Lower lobe of right lung (tissue), 2 donors: ENCODE measurements around the gene RBFOX2. TPM values are rescaled to one million over a fixed set of nuclear protein-coding genes. Genes with fewer than 3 reads are reported as not detected.

Experiments used
- ATAC-seq, 2 donors: fragments of 200-7000 bp; cut with Tn5 transposase; one replicate each; pipeline ENCODE4 v1.9.1; 2020 to 2022; ENCODE audit warnings: mild to moderate bottlenecking in 2 of 2, moderate library complexity in 2 of 2
- DNase-seq: peaks from one replicate; pipeline ENCODE4 v3.0.0-alpha.2; 2020
- H3K27ac ChIP-seq: fragments of 200-600 bp; one replicate; pipeline ENCODE4 v1.8.0; 2022
- H3K27me3 ChIP-seq: fragments of 200-600 bp; one replicate; pipeline ENCODE4 v1.8.0; 2022; ENCODE audit warnings: low read depth
- H3K36me3 ChIP-seq: fragments of 200-600 bp; one replicate; pipeline ENCODE4 v1.8.0; 2022; ENCODE audit warnings: mild to moderate bottlenecking
- H3K4me1 ChIP-seq: fragments of 200-600 bp; one replicate; pipeline ENCODE4 v1.8.0; 2022
- H3K4me3 ChIP-seq: fragments of 200-600 bp; one replicate; pipeline ENCODE4 v1.8.0; 2022; ENCODE audit warnings: mild to moderate bottlenecking
- H3K9me3 ChIP-seq: fragments of 200-600 bp; one replicate; pipeline ENCODE4 v1.8.0; 2022
- intact Hi-C: fragments of 100-400 bp; cut with DNase I; formaldehyde crosslinking; loops from one replicate; pipeline ENCODE4 v1.11.0; 2022
- total RNA-seq: library from RNA; stranded (reverse); fragmentation: NEBNext Ultra II Directional; extraction: Animal tissue kit (Norgen Biotek cat#: 25700); gene quantifications from one replicate; pipeline ENCODE4 v1.2.1, GENCODE V29; 2021
- TF ChIP-seq, protein P1 (sequence below): fragments of 200-600 bp; IDR thresholded peaks from one replicate; pipeline ENCODE4 v1.8.0; 2022; ENCODE audit warnings: antibody characterized with exemption, mild to moderate bottlenecking
- donor health status: DM: no; HTN: yes; CAD: no; lungs with severe emphysema.

RBFOX2 gene
- total RNA-seq, 1 donor from 2014 or later = 50.1 TPM

DNA sequence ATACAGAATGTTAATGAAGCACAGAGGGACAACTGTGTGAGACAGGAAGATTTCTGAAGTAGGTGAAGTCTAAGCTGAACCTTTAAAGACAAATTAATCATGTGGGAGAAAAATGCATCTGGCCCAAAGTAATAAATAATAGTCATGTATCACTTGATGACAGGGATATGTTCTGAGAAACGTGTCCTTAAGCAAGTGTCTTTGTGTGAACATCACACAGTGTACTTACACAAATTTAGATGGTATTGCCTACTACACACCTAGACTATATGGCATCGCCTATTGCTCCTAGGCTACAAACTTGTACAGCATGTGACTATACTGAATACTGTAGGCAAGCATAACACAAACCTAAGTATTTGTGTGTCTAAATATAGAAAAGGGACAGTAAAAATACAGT lies 198.3 kb downstream of the RBFOX2 start:
- no peaks in the 10 kb centered on the region for H3K9me3 ChIP-seq
- no peaks in the 10 kb centered on the region for H3K27me3 ChIP-seq
- no peak overlapping the region for H3K4me3 ChIP-seq
- peaks cover 22% of the 10 kb centered on the region for H3K4me1 ChIP-seq
- H3K36me3 ChIP-seq = no peaks in the 10 kb centered on the region
- intact Hi-C loops = no loop called here
- DNase-seq (no peak), ATAC-seq (no peak)
- no peak overlapping the region for H3K27ac ChIP-seq
- TF ChIP-seq, protein P1, sequence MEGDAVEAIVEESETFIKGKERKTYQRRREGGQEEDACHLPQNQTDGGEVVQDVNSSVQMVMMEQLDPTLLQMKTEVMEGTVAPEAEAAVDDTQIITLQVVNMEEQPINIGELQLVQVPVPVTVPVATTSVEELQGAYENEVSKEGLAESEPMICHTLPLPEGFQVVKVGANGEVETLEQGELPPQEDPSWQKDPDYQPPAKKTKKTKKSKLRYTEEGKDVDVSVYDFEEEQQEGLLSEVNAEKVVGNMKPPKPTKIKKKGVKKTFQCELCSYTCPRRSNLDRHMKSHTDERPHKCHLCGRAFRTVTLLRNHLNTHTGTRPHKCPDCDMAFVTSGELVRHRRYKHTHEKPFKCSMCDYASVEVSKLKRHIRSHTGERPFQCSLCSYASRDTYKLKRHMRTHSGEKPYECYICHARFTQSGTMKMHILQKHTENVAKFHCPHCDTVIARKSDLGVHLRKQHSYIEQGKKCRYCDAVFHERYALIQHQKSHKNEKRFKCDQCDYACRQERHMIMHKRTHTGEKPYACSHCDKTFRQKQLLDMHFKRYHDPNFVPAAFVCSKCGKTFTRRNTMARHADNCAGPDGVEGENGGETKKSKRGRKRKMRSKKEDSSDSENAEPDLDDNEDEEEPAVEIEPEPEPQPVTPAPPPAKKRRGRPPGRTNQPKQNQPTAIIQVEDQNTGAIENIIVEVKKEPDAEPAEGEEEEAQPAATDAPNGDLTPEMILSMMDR = no peak

DNA sequence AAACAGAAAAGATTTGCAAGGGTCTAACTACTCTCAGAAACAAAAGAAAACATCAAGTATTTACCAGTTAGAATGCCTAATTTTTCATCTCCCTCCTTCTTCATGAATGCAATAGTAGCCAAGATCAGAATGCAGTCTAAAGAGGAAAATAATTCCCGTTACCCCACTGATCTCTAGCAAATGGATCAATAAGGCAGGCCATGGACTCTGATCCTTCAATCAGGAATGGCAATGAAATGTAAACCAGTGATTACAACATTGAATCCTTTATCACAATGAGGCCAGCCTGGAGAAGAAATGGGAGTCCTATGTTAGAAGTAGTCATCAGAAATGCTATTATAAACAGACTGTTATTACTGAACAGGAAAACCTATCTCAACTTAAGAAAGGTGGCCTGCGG lies 204.4 kb downstream of the RBFOX2 start:
- ATAC-seq = no peak
- Histone ChIP-seq H3K27me3 (no peaks in the 10 kb centered on the region), H3K9me3 (no peaks in the 10 kb centered on the region), H3K4me1 (peaks cover 6% of the 10 kb centered on the region), H3K27ac (no peak overlapping the region), H3K36me3 (no peaks in the 10 kb centered on the region), H3K4me3 (no peak overlapping the region)
- intact Hi-C loops = no loop called here
- TF ChIP-seq, protein P1 = no peak
- no peak for DNase-seq

DNA sequence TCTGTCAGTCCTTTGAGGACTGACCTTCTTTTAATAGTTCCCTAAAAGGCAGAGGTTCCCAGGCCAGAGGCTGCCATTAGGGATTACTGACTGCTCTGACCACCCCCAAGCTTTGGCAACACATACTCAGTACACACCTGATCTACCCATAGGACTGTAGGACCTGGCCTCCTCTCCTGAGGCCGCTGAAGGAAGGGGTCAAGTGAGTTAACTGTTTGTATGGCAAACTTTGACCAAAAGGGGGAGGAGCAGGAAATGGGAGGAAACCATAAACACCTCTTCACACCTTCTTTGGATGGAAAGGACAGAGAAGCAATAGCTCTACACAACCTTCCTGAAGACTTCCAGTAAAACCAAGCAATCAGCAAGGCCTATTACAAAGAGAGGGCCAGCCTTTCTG lies 207.0 kb downstream of the RBFOX2 start:
- Histone ChIP-seq H3K27ac (no peak overlapping the region), H3K4me1 (peaks cover 6% of the 10 kb centered on the region), H3K9me3 (no peaks in the 10 kb centered on the region), H3K4me3 (no peak overlapping the region), H3K27me3 (no peaks in the 10 kb centered on the region), H3K36me3 (no peaks in the 10 kb centered on the region)
- intact Hi-C loops = no loop called here
- ATAC-seq (no peak), DNase-seq (no peak)
- TF ChIP-seq, protein P1 = no peak

- ATAC-seq (no peak), DNase-seq (no peak)
- no peaks in the 10 kb centered on the region for H3K9me3 ChIP-seq
- no peaks in the 10 kb centered on the region for H3K36me3 ChIP-seq
- no peak overlapping the region for H3K27ac ChIP-seq
- no peaks in the 10 kb centered on the region for H3K27me3 ChIP-seq
- H3K4me1 ChIP-seq = peaks cover 6% of the 10 kb centered on the region
- TF ChIP-seq, protein P1 = no peak
- H3K4me3 ChIP-seq = no peak overlapping the region
- intact Hi-C loops = no loop called here
These were observed 209.2 kb downstream of the RBFOX2 start for GRCh38 chr22:35819421-35819820.

- Histone ChIP-seq H3K27me3 (no peaks in the 10 kb centered on the region), H3K4me1 (peaks cover 6% of the 10 kb centered on the region), H3K9me3 (no peaks in the 10 kb centered on the region), H3K4me3 (no peak overlapping the region), H3K27ac (no peak overlapping the region), H3K36me3 (no peaks in the 10 kb centered on the region)
- intact Hi-C loops = no loop called here
- DNase-seq (no peak), ATAC-seq (no peak)
- TF ChIP-seq, protein P1 = no peak
These were observed 209.7 kb downstream of the RBFOX2 start for GRCh38 chr22:35818897-35819296.

DNA sequence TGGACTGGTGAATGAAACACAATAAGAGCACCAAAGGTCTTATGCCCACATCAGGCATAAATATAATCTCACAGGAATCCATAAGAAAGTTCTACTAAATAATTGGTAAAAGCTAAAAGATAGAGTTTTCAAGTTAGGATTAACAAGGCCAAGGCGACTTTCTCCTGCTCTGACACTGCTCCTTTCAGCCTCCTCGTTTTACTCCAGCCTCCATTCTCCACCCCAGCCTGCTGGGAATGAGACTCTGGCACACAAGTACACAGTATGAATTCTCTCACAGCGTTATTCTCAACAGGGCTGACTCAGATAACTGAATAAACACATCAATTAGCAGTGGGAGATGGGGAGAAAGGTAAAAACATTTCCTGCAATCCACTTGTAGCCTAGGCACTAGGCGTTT lies 216.0 kb downstream of the RBFOX2 start:
- no peak overlapping the region for H3K4me3 ChIP-seq

More for the DNA sequence above, 216.0 kb downstream of the RBFOX2 start:
- H3K36me3 ChIP-seq = peaks cover 19% of the 10 kb centered on the region
- intact Hi-C loops = no loop called here
- no peaks in the 10 kb centered on the region for H3K9me3 ChIP-seq
- H3K27ac ChIP-seq = no peak overlapping the region
- DNase-seq (no peak), ATAC-seq (no peak)
- TF ChIP-seq, protein P1 = no peak
- no peaks in the 10 kb centered on the region for H3K4me1 ChIP-seq
- no peaks in the 10 kb centered on the region for H3K27me3 ChIP-seq
